Cardiac fibroblast (primary cell): Measurements from ENCODE around the gene EFCC1.

Experiments
- DNase-seq, 2 donors: peaks; one replicate each; pipeline versions ENCODE4 v3.0.0 to v3.0.0-alpha.2; 2010; ENCODE audit warnings: low read depth in 2 of 2
- H3K4me3 ChIP-seq, 2 donors: replicated peaks in 1 of 2; 1 replicate in 1 of 2; 2 replicates in 1 of 2; pipeline ENCODE4 v1.5.1; 2011; ENCODE audit warnings: low read depth in 2 of 2, low read length in 2 of 2, mild to moderate bottlenecking in 2 of 2, moderate library complexity in 1 of 2
- CTCF ChIP-seq: IDR thresholded peaks from one replicate; pipeline ENCODE4 v1.5.1; 2011; ENCODE audit warnings: low read depth, mild to moderate bottlenecking, low read length, inconsistent platforms

EFCC1 gene

GRCh38 chr3:129001101-129001805, at the start of gene EFCC1:
Gene EFCC1 (plus strand): TSS chr3:129001304. CDS start chr3:129001629, 325 bp downstream.
- H3K4me3 ChIP-seq = peak within 1 kb of the TSS; percentile 26 to 37
- peak in 1 of 2 donors; percentile 37 for DNase-seq
- TF ChIP-seq CTCF = no peak

GRCh38 chr3:128956440-128956839, 44.7 kb upstream of the EFCC1 start:
- TF ChIP-seq CTCF = no peak
- no peak overlapping the region for H3K4me3 ChIP-seq
- no peak for DNase-seq

- DNase-seq = no peak
- no peak for TF ChIP-seq CTCF
- no peak overlapping the region for H3K4me3 ChIP-seq
Observed at GRCh38 chr3:128965280-128965679, 35.8 kb upstream of the EFCC1 start.

GRCh38 chr3:128965818-128966217, 35.3 kb upstream of the EFCC1 start:
- TF ChIP-seq CTCF = no peak
- no peak for DNase-seq
- H3K4me3 ChIP-seq = no peak overlapping the region

- no peak for TF ChIP-seq CTCF
- no peak for DNase-seq
- no peak overlapping the region for H3K4me3 ChIP-seq
Observed at GRCh38 chr3:128967748-128968355, 33.3 kb upstream of the EFCC1 start.

GRCh38 chr3:128969993-128970739, 30.9 kb upstream of the EFCC1 start:
- DNase-seq = peak; percentile 60 to 65
- H3K4me3 ChIP-seq = no peak overlapping the region
- peak; percentile 92 for TF ChIP-seq CTCF
